GM12878 (cell line): Measurements from ENCODE around the gene GNAT1.

Experiments
- CTCF ChIP-seq, 3 experiments: IDR thresholded peaks in 2 of 3; conservative IDR thresholded peaks in 1 of 3; 2 replicates each; pipeline ENCODE4 v1.5.1; 2011; ENCODE audit warnings: low read depth in 3 of 3, low read length in 3 of 3, mild to moderate bottlenecking in 3 of 3, control low read depth in 2 of 3, moderate library complexity in 2 of 3, inconsistent platforms in 1 of 3, mixed read lengths in 1 of 3; ENCODE audit not compliant: control insufficient read depth in 2 of 3, insufficient read depth in 1 of 3; ENCODE audit errors: extremely low read depth in 1 of 3
- HCFC1 ChIP-seq: fragments of 150-350 bp; IDR thresholded peaks from 2 replicates; pipeline ENCODE4 v1.6.1; 2014; ENCODE audit warnings: low read length
- HDGF ChIP-seq: fragments of 450-650 bp; IDR thresholded peaks from 2 replicates; pipeline ENCODE4 v1.6.1; 2016; ENCODE audit warnings: antibody characterized with exemption
- JUNB ChIP-seq: IDR thresholded peaks from 2 replicates; pipeline ENCODE4 v1.6.1; 2016; ENCODE audit warnings: antibody characterized with exemption, mild to moderate bottlenecking
- RFX5 ChIP-seq: IDR thresholded peaks from 2 replicates; pipeline ENCODE4 v1.6.1; 2011; ENCODE audit warnings: low read depth, low read length, improper control_type of control experiment
- TBL1XR1 ChIP-seq: IDR thresholded peaks from 2 replicates; pipeline ENCODE4 v1.6.1; 2012; ENCODE audit warnings: low read depth, low read length, improper control_type of control experiment
- TCF7 ChIP-seq: IDR thresholded peaks from 2 replicates; pipeline ENCODE4 v1.6.1; 2014; ENCODE audit warnings: antibody characterized with exemption, borderline replicate concordance
- YBX1 ChIP-seq: fragments of 450-650 bp; IDR thresholded peaks from 2 replicates; pipeline ENCODE4 v1.6.1; 2016; ENCODE audit warnings: antibody characterized with exemption
- ZNF217 ChIP-seq: fragments of 450-650 bp; IDR thresholded peaks from 2 replicates; pipeline ENCODE4 v1.6.1; 2017; ENCODE audit warnings: antibody characterized with exemption, mild to moderate bottlenecking

DNA sequence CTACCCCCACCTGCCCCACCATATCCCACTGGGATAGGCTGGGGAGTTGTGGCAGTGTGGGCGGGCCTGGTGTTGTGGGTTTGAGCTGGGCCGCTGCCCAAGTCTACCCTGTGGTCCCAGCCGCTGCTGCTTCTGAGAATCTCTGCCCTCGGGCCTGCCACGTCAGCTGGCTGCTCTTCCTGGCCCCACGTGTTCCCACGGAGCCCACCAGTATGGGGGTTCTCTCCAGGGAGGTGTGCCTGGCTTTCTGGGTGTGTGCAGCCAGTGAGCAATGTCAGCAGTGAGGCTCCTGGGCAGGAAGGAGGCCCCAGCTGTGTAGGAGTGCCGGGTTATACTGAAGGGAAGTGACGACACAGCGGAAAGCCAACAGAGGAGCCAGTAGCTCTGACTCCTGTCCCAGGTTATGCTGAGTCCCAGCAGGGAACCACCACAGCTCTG lies 55.1 kb downstream of the GNAT1 start:
- TF ChIP-seq YBX1: no peak
- no peak for TF ChIP-seq RFX5
- no peak; the same call in 1 of the 2 replicates for TF ChIP-seq HCFC1
- no peak for TF ChIP-seq TCF7
- TF ChIP-seq TBL1XR1: no peak
- no peak for TF ChIP-seq JUNB
- TF ChIP-seq CTCF (IDR thresholded peaks at IDR 0.05 in 2 of 3, conservative IDR thresholded peaks at IDR 0.05 in 1 of 3; ENCODE audit: control insufficient read depth in 2 of 3, extremely low read depth in 1 of 3, insufficient read depth in 1 of 3, low read depth in 3 of 3, low read length in 3 of 3): no peak
- TF ChIP-seq ZNF217: no peak
- TF ChIP-seq HDGF: peak; percentile 89; the same call in 1 of the 2 replicates
